HEK293 (cell line): Measurements from ENCODE around the gene C20orf173.

ENCODE experiments used
- CTCF ChIA-PET: fragments of 350-600 bp; formaldehyde crosslinking; extraction: SDS; loops from one replicate; lab custom pipeline; 2021; ENCODE audit warnings: antibody characterized with exemption; lab: Yijun Ruan, JAX
- POLR2A ChIA-PET: fragments of 300-600 bp; formaldehyde crosslinking; extraction: SDS; loops from one replicate; lab custom pipeline; 2020; ENCODE audit warnings: antibody characterized with exemption, inconsistent platforms; lab: Yijun Ruan, JAX
- H3K27ac ChIP-seq: fragments of 200-500 bp; sonication (Bioruptor generic); 2 replicates; pipeline ENCODE4 v1.5.1; 2014; ENCODE audit warnings: low read depth, low read length, control low read depth, inconsistent platforms; ENCODE audit errors: extremely low read depth
- H3K36me3 ChIP-seq, 2 experiments: fragments of 200-500 bp in 1 of 2; sonication (Bioruptor generic) in 1 of 2; 1 replicate in 1 of 2; 2 replicates in 1 of 2; pipeline ENCODE4 v1.5.1; 2014 to 2017; ENCODE audit warnings: inconsistent platforms in 2 of 2, low read length in 2 of 2; ENCODE audit not compliant: control insufficient read depth in 2 of 2, insufficient read depth in 1 of 2
- H3K4me1 ChIP-seq: fragments of 200-500 bp; sonication (Bioruptor generic); 2 replicates; pipeline ENCODE4 v1.5.1; 2014; ENCODE audit warnings: mild to moderate bottlenecking, low read length, inconsistent platforms; ENCODE audit not compliant: control insufficient read depth, insufficient read depth
- H3K4me3 ChIP-seq: 2 replicates; pipeline ENCODE4 v1.5.1; 2011; ENCODE audit warnings: low read depth, mild to moderate bottlenecking, control low read depth, low read length, moderate library complexity
- H3K9me3 ChIP-seq: fragments of 200-500 bp; sonication (Bioruptor generic); 2 replicates; pipeline ENCODE4 v1.5.1; 2014; ENCODE audit warnings: low read depth, low read length, inconsistent platforms; ENCODE audit not compliant: control insufficient read depth, insufficient read depth
- HOXD13 ChIP-seq: sonication (generic); formaldehyde crosslinking; IDR thresholded peaks from 2 replicates; pipeline ENCODE4 v1.8.0; 2022; ENCODE audit warnings: missing genetic modification reagents, borderline replicate concordance
- KLF10 ChIP-seq: fragments of 450-650 bp; IDR thresholded peaks from 2 replicates; pipeline ENCODE4 v1.5.1; 2018; ENCODE audit warnings: missing biosample characterization, mild to moderate bottlenecking, missing genetic modification characterization
- KLF17 ChIP-seq: fragments of 450-650 bp; formaldehyde crosslinking; IDR thresholded peaks from 2 replicates; pipeline ENCODE4 v1.5.1; 2016; ENCODE audit warnings: missing biosample characterization, missing genetic modification characterization
- KLF7 ChIP-seq: fragments of 450-650 bp; formaldehyde crosslinking; IDR thresholded peaks from 2 replicates; pipeline ENCODE4 v1.5.1; 2016; ENCODE audit warnings: missing biosample characterization, missing genetic modification characterization, borderline replicate concordance
- KLF9 ChIP-seq: fragments of 450-650 bp; formaldehyde crosslinking; IDR thresholded peaks from 2 replicates; pipeline ENCODE4 v1.5.1; 2016; ENCODE audit warnings: missing biosample characterization, missing genetic modification characterization, low read depth
- MYNN ChIP-seq: fragments of 450-650 bp; formaldehyde crosslinking; IDR thresholded peaks from 2 replicates; pipeline ENCODE4 v1.5.1; 2016; ENCODE audit warnings: missing biosample characterization, missing genetic modification characterization, borderline replicate concordance
- SP2 ChIP-seq: fragments of 450-650 bp; formaldehyde crosslinking; IDR thresholded peaks from 2 replicates; pipeline ENCODE4 v1.5.1; 2016; ENCODE audit warnings: missing biosample characterization, missing genetic modification characterization
- SP7 ChIP-seq: fragments of 450-650 bp; formaldehyde crosslinking; IDR thresholded peaks from 2 replicates; pipeline ENCODE4 v1.5.1; 2016; ENCODE audit warnings: missing biosample characterization, missing genetic modification characterization
- WT1 ChIP-seq: fragments of 450-650 bp; formaldehyde crosslinking; IDR thresholded peaks from 2 replicates; pipeline ENCODE4 v1.5.1; 2016; ENCODE audit warnings: missing biosample characterization, missing genetic modification characterization
- ZBTB21 ChIP-seq: fragments of 450-650 bp; formaldehyde crosslinking; IDR thresholded peaks from 2 replicates; pipeline ENCODE4 v1.5.1; 2017; ENCODE audit warnings: missing biosample characterization, missing genetic modification characterization
- ZBTB44 ChIP-seq: fragments of 450-650 bp; IDR thresholded peaks from 2 replicates; pipeline ENCODE4 v1.5.1; 2018; ENCODE audit warnings: missing biosample characterization, mild to moderate bottlenecking, missing genetic modification characterization
- ZNF112 ChIP-seq: fragments of 450-650 bp; formaldehyde crosslinking; IDR thresholded peaks from 2 replicates; pipeline ENCODE4 v1.5.0; 2017; ENCODE audit warnings: missing biosample characterization, missing genetic modification characterization
- ZNF121 ChIP-seq: fragments of 450-650 bp; formaldehyde crosslinking; IDR thresholded peaks from 2 replicates; pipeline ENCODE4 v1.5.1; 2016; ENCODE audit warnings: missing biosample characterization, missing genetic modification characterization
- ZNF138 ChIP-seq: fragments of 450-650 bp; formaldehyde crosslinking; IDR thresholded peaks from 2 replicates; pipeline ENCODE4 v1.5.1; 2016; ENCODE audit warnings: missing biosample characterization, missing genetic modification characterization, borderline replicate concordance
- ZNF324 ChIP-seq: fragments of 450-650 bp; formaldehyde crosslinking; IDR thresholded peaks from 2 replicates; pipeline ENCODE4 v1.5.1; 2016; ENCODE audit warnings: missing biosample characterization, missing genetic modification characterization
- ZNF335 ChIP-seq: fragments of 450-650 bp; formaldehyde crosslinking; conservative IDR thresholded peaks from 2 replicates; pipeline ENCODE4 v1.5.1; 2016; ENCODE audit warnings: missing biosample characterization, missing genetic modification characterization
- ZNF391 ChIP-seq: fragments of 450-650 bp; formaldehyde crosslinking; IDR thresholded peaks from 2 replicates; pipeline ENCODE4 v1.5.1; 2016; ENCODE audit warnings: low read depth, missing biosample characterization, missing genetic modification characterization, borderline replicate concordance
- ZNF548 ChIP-seq: fragments of 450-650 bp; formaldehyde crosslinking; IDR thresholded peaks from 2 replicates; pipeline ENCODE4 v1.5.1; 2016; ENCODE audit warnings: missing biosample characterization, missing genetic modification characterization
- ZNF558 ChIP-seq: fragments of 450-650 bp; formaldehyde crosslinking; IDR thresholded peaks from 2 replicates; pipeline ENCODE4 v1.5.1; 2016; ENCODE audit warnings: missing biosample characterization, missing genetic modification characterization
- ZNF585B ChIP-seq: fragments of 450-650 bp; formaldehyde crosslinking; IDR thresholded peaks from 2 replicates; pipeline ENCODE4 v1.5.1; 2016; ENCODE audit warnings: missing biosample characterization, missing genetic modification characterization
- ZNF596 ChIP-seq: fragments of 450-650 bp; IDR thresholded peaks from 2 replicates; pipeline ENCODE4 v1.5.0; 2018; ENCODE audit warnings: missing biosample characterization, mild to moderate bottlenecking, missing genetic modification characterization, moderate library complexity
- ZNF600 ChIP-seq: fragments of 450-650 bp; formaldehyde crosslinking; IDR thresholded peaks from 2 replicates; pipeline ENCODE4 v1.5.1; 2016; ENCODE audit warnings: missing biosample characterization, missing genetic modification characterization
- ZNF621 ChIP-seq: fragments of 450-650 bp; formaldehyde crosslinking; IDR thresholded peaks from 2 replicates; pipeline ENCODE4 v1.5.1; 2017; ENCODE audit warnings: missing biosample characterization, missing genetic modification characterization
- ZNF645 ChIP-seq: fragments of 450-650 bp; formaldehyde crosslinking; IDR thresholded peaks from 2 replicates; pipeline ENCODE4; 2016; ENCODE audit warnings: missing biosample characterization, missing genetic modification characterization
- ZNF777 ChIP-seq: fragments of 450-650 bp; formaldehyde crosslinking; IDR thresholded peaks from 2 replicates; pipeline ENCODE4 v1.5.1; 2017; ENCODE audit warnings: missing biosample characterization, missing genetic modification characterization, borderline replicate concordance
- ZSCAN23 ChIP-seq: fragments of 450-650 bp; formaldehyde crosslinking; IDR thresholded peaks from 2 replicates; pipeline ENCODE4 v1.5.1; 2016; ENCODE audit warnings: missing biosample characterization, missing genetic modification characterization
- ZSCAN4 ChIP-seq: fragments of 450-650 bp; formaldehyde crosslinking; IDR thresholded peaks from 2 replicates; pipeline ENCODE4 v1.5.1; 2017; ENCODE audit warnings: missing biosample characterization, missing genetic modification characterization

Gene C20orf173

DNA sequence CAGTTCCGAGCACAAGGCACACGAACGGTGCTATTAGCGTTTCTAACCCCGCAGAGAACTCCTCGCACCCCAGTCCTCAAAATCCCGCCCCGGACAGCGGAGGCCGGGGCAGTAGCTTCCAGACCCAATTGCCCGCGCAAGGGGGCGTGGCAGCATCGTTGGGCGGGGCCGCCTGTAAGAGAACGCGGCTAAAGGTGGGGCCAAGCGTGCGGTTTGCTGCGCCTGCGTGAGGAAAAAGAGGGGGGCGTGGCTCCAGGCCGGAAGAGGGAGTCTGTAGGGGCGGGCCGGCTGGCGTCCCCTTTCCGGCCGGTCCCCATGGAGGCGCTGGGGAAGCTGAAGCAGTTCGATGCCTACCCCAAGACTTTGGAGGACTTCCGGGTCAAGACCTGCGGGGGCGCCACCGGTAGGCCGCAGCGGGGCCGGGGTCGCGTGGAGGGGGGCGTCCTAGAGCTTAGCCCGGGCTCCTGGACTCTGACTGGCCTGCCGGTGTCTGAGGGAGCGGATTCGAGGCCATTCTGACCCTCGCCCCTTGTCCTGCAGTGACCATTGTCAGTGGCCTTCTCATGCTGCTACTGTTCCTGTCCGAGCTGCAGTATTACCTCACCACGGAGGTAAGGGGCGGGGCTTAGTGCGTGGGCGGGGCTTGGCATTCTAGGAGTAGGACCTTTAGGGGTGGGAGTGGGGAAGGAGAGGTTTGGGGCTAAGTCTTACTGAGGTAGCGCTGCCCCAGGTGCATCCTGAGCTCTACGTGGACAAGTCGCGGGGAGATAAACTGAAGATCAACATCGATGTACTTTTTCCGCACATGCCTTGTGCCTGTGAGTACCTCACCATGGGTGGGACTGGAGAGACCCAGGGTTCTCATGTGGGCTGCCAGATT, 12.6 kb upstream of the C20orf173 start, which contains the start of gene ERGIC3 (continued):
- TF ChIP-seq ZNF121 (tag by site-specific recombination) (no peak), ZNF112 (tag by site-specific recombination) (no peak), ZNF138 (tag by site-specific recombination) (no peak), ZSCAN4 (no peak), ZNF585B (no peak), KLF17 (tag by site-specific recombination) (no peak; the same call in 1 of the 2 replicates), ZNF645 (no peak), ZNF324 (tag by site-specific recombination) (peak; percentile 87), ZBTB44 (tag by site-specific recombination) (no peak), ZNF548 (tag by site-specific recombination) (no peak), ZNF391 (0 out of 2 replicates have a peak, but pooled peaks have one; percentile 36), SP7 (peak; percentile 61)

DNA sequence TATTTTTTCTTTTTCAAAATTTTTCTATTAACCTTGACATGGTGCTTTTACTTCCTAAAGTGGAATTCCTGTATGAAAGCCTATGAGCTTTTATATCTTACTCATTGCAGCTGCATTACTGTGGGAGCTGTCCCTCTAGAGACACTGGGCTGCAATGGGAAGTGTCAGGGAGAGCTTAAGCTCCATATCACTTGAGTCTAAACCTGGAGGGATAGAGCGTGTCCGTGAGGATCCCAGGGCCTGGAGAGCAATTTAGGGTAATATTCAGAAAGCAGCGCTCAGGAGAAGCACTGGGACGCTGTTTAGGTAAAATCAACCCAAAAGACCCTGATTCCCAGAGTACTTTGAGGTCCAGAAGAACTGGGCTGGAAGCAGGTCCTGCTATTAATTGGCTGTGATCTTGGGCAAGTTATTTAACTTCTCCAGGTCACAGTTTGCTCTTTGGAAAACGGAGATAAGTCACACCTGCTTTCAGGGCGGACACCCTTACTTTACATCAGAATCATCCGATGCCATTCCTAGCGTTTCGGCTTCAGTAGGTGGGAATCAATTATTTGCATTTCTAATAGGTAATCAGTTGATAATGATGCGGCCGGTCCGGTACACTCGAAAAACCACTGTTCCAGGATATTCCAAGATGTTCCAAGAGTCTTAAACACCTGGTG, 11.8 kb upstream of the C20orf173 start:
- Histone ChIP-seq H3K4me1 (peaks cover 4% of the 10 kb centered on the region; the same call in 1 of the 2 replicates), H3K4me3 (peak overlapping the region; percentile 18), H3K36me3 (peaks cover 0 to 30% of the 10 kb centered on the region in 2 experiments; a peak in 2 of 3 replicates), H3K27ac (peak overlapping the region; percentile 1; the same call in 1 of the 2 replicates), H3K9me3 (no peaks in the 10 kb centered on the region)
- CTCF ChIA-PET: interaction anchor here (0.5 to 1.0 kb wide), 5 partner anchors 20 to 416 kb away, joined by 3 to 5 read pairs (median 3); no protein-coding TSS in a partner anchor
- POLR2A ChIA-PET: interaction anchor here (0.6 to 1.8 kb wide), 10 partner anchors 9 to 201 kb away, joined by 3 to 6 read pairs (median 3); partner anchors contain the start of genes RBM39 and SPAG4
- TF ChIP-seq ZNF600 (tag by site-specific recombination): peak; percentile 67
- no peak for TF ChIP-seq ZNF621 (tag by site-specific recombination)
- TF ChIP-seq, all 188 proteins: peak for 1

GRCh38 chr20:35539756-35540212, 10.3 kb upstream of the C20orf173 start:
- H3K27ac ChIP-seq: 0 out of 2 replicates have a peak overlapping the region, but pooled peaks have one; percentile 30
- POLR2A ChIA-PET: interaction anchor here (0.9 kb wide), 1 partner anchor 85 kb away, joined by 3 read pairs; the partner anchor contains the start of gene CEP250
- no peaks in the 10 kb centered on the region for H3K9me3 ChIP-seq
- peaks cover 4% of the 10 kb centered on the region; the same call in 1 of the 2 replicates for H3K4me1 ChIP-seq
- peaks cover 0 to 16% of the 10 kb centered on the region in 2 experiments; a peak in 1 of 3 replicates for H3K36me3 ChIP-seq
- no peak overlapping the region for H3K4me3 ChIP-seq
- CTCF ChIA-PET: interaction anchor here (0.9 kb wide), 1 partner anchor 233 kb away, joined by 4 read pairs; no protein-coding TSS in a partner anchor
- TF ChIP-seq SP2 (peak; percentile 89), ZNF558 (tag by site-specific recombination) (no peak), ZBTB21 (tag by site-specific recombination) (no peak), ZSCAN23 (no peak), ZNF596 (peak; percentile 71), ZNF777 (tag by site-specific recombination) (no peak), MYNN (tag by site-specific recombination) (no peak), KLF10 (peak; percentile 51; the same call in 1 of the 2 replicates), WT1 (tag by site-specific recombination) (no peak), KLF9 (tag by site-specific recombination) (no peak; the same call in 1 of the 2 replicates), KLF7 (no peak), ZNF121 (tag by site-specific recombination) (no peak), HOXD13 (no peak), ZNF585B (no peak), ZNF335 (tag by site-specific recombination) (peak; percentile 59)
